Embryonic facial prominence (tissue), 1 donor: ENCODE results near the gene HRK.

Source experiments
- DNase-seq: peaks from one replicate; pipeline ENCODE4 v3.0.0-alpha.2; 2016; ENCODE audit errors: extremely low spot score

Gene HRK

DNA sequence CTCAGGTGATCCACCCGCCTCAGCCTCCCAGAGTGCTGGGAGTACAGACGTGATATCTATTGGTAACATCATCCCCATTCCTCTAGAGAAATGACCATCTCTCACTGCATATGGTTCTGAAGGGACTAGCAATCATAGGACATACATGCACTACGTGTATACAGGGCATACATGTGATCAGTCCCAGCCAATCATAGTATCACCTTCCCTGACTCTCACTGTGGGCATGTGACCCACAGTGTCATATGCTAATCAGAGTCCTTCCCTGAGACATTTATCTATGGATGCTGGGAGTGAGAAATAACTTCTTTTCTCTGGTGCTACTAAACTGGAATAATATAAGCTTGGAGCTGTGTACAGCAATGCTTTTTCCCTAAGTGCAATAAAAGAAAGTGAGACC lies 17.4 kb upstream of the HRK start:
- no peak for DNase-seq

DNA sequence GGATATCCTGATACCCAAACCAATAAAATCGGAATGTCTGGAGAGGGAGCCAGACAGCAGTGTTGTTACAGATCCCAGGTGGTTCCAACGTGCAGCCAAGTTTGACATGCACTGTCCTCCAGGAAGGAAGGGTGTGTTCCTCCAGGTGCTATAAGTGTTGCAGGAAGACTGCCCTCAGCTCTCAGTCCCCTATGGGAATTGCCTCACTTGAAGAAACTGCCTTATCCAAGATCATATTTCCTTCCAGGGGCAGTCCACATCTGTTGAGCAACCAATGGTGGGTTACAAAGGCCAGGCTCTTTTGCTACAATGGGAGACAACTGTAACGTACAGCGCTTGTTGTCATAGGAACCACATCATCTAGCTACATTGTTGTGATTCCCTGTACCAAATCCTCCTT lies 16.2 kb upstream of the HRK start:
- DNase-seq = no peak

- no peak for DNase-seq
Measured at GRCh38 chr12:116896411-116896924, 15.2 kb upstream of the HRK start.

DNA sequence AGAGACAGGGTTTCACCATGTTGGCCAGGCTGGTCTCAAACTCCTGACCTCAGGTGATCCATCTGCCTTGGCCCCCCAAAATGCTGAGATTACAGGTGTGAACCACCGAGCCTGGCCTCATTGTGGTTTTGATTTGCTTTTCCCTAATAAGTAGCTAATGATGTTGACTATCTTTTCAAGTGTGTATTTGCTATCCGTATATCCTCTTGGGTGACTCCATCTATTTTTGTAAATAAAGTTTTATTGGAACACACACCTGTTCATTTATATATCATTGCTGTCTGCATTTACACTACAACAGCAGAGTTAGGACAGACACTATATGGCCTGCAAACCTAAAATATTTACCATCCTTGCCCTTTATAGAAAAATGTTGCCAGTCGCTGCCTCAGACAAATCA lies 13.7 kb upstream of the HRK start:
- DNase-seq = no peak

GRCh38 chr12:116892349-116893140 lies 11.3 kb upstream of the HRK start:
- no peak for DNase-seq

DNA sequence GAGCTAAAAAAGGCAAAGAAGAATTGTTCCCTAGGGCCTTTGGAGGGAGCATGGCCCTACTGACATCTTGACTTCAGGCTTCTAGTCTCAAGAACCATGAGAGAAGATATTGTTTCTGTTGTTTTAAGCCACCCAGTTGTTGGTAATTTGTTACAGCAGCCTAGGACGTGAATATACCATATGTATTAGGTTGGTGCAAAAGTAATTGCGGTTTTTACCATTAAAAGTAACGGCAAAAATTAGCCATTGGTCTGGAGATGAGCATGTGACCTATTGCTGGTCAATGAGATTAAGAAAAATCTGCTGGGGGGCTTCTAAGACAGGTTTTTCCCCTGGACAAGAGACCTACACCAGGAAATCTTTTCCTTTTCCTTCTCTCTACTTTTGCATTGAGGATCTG lies 9.8 kb upstream of the HRK start:
- no peak for DNase-seq

DNA sequence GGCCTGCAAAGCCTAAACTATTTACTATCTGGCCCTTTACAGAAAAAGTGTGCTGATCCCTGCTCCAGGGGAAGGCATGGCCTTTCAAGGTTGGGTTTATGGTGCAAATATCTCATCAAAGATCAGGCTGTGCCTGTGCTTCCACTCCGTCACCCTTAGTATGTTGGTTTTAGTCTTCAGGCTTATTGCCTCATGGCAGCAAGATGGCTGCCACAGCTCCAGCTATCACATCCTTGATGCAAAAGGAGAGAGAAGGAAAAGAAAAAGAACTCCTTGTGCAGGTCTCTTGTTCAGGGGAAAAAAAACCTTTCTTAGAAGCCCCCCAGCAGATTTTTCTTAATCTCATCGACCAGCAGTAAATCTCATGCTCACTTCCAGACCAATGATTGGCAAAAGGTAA lies 9.1 kb upstream of the HRK start:
- no peak for DNase-seq

DNA sequence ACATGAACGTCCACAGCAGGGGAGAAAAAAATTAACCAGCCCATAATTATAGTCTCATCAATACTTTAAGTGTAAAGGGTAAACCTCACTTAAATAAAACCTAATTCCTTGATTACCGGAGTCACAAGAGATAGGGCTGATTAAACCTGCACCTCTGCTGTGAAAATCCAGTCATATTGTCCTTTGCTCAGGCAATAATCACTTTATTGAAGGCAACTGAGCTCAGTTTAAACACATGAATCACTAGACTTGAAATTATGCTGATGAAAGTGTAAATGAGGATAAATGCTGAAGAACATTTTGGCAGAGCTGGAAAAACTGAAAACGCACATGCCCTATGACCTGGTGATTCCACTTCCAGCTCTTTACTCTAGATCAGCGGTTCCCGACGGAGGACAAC lies 6.7 kb upstream of the HRK start:
- DNase-seq = no peak

GRCh38 chr12:116887244-116887643 lies 6.0 kb upstream of the HRK start:
- DNase-seq = no peak

DNA sequence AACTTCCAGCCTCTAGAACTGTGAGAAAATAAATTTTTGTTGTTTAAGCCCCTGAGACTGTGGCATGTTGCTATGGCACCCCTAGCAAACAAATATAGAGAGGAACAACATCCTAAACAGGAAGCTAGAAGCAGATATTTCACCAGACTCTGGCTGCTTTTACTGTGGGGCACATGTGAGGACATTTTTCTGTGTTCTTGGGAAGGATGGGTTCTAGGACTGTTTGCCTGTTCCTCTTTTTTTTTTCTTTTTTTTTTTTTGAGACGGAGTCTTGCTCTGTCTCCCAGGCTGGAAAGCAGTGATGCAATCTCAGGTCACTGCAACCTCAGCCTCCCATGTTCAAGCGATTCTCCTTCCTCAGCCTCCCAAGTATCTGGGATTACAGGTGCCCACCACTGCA lies 4.2 kb upstream of the HRK start:
- DNase-seq = no peak

DNA sequence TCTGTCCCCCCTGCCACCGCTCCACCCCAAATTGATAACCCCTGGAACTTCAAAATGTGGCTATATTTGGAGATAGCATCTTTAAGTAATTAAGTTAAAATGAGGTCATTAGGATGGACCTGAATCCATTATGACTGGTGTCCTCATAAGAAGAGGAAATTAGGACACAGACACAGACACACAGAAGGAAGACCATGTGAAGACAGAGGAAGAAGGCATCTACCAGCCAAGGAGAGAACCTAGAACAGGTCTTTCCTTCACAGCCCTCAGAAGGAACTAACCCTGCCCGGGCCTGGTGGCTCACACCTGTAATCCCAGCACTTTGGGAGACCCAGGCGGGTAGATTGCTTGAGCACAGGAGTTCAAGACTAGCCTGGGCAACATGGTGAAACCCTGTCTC lies 3.6 kb upstream of the HRK start:
- DNase-seq = no peak

DNA sequence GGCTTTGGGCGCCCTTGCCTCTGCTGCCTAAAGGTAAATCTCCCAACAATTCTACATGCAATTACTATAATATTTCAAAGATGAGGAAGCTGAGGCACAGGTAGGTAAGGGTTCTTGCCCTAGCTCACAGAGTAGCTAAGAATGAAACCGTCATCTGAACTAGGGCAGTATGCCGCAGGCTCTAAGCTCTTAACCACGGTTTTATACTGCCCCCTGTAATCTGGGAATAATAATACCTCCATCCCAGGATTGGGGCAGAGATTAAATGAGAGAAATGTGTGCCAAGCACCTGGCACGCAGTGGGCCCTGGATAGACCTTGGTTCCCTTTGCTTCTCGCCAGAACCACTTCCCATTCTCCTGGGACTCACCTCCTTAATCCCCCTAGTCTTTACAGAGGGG lies 1.5 kb upstream of the HRK start:
- no peak for DNase-seq

GRCh38 chr12:116881877-116882507 lies 751 bp upstream of the HRK start:
- no peak for DNase-seq

DNA sequence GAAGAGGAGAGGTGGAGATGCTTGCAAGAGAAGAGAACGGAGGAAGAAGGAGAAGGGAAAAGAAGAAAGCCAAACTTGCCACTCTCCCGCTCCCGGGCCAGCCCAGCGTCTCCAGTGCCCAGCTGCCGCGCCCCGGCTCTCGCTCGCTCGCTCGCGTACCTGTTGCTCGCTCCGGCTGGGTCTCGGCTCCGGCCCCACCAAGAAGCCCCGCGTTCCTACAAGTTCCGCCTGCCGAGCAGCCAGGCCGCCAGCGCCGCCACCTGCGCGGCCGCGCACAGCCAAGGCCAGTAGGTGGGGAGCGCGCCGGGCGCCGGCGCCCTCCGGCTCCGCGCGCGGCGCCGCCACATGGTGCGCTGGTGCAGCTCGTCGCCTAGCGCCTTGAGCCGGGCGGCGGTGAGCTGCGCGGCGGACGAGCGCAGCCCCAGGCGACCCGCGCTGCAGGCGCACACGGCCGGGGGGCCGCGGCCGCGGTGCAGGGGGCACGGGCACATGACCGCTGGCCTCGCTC lies 370 bp downstream of the HRK start:
- DNase-seq = no peak

DNA sequence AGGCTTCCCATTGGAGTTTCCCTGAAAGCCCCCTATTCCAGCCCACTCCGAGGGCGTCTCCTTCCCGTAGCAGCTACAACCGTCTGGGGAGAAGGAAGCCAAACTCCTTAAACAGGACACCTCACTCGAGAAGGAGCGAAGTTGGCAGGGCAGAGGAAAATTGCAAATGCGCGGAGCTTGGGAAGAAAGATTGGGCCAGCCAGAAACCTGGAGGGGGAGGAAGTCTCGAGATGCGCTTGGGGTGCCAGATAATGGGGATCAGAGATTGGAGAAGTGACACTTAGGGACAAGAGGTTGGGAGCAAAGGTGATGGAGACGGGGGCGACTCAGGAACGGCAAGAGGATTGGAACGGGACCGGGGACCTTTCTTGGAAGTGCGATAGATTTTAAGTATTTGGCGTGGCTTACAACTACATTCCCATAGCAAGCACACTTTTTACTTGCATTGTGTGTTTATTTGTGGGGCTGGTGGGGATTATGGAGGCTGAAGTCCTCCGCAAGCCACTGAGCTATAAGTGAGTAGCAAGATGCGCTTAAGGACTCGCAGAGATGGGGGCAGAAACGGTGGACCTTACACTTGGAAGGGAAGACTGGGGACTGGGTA lies 926 bp downstream of the HRK start:
- no peak for DNase-seq

- DNase-seq = no peak
Measured at GRCh38 chr12:116879509-116880212, 1.6 kb downstream of the HRK start.

DNA sequence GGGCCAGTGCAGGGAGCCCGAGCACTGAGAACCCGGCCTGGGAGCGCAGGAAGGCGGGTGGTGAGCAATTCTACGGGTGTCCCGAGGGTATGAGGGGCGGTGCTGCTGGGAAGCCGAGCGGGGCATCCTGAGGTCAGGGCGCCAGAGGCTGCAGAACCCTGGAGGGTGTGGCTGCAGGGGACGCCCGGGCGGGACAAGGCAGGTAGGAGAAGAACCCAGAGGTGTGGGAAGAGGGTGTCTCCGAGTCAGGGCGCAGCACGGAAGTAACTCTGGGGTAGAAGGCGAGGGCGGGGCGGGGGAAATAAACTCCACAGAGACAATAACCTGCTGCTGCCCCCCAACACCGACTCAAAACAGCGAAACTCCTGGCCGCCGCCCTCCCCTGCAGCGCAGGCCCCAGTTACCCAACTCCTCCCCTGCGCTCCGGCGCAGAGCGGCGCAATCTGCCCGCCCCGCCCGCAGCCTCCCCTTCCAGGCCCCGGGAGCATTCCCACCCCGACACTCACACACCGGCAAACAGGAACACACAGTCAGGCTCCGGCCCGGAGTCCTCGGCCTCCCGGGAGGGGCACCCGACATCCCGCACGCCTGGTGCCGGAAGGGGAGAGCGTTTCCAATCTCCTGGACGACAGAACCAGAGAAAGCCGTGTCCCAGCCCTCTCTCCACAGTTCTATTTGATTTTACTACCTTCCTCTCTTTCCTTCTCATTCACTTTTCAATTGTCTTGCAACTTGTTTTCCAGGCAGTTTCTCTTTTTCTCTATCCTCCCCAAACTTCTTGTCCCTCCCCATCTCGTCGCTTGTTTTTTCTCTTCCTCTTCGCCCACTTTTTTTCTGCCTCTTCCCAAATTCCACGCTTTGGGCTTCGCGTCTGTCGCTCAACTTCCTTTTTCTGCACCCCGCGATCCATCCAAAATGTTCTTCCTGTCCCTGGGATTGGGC lies 2.4 kb downstream of the HRK start:
- DNase-seq = no peak

GRCh38 chr12:116876151-116876869 lies 4.9 kb downstream of the HRK start:
- no peak for DNase-seq

DNA sequence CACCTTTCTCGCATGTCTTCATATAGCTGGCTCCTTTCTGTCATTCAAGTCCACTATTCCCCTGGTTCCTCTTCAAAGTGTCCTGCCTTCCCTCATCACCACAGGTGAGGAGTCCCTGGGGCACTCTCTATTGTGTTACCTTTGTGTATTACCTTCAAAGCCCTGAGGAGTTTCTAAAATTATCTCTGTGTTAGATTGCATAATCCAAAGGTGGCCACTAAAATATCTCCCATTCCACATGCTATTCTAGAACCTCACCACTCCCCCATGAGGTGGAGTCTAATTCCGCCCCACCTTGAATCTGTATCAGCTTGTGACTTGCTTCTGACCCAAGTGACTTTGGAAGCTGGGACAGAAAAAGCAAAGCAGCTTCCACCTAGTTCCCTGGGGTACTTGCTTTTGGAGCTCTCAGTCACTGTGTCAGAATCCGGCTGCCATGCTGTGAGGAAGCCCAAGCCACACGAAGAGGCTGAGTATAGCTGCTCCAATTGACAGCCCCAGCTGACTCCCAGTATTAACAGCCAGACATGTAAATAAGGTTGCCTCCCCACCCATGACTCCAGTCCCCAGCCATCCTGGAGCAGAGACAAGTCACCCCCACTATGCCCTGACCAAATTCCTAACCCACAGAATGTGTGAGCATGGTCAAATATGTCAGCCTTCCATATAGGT lies 6.8 kb downstream of the HRK start:
- DNase-seq = no peak

- DNase-seq = no peak
Measured at GRCh38 chr12:116870306-116870705, 10.9 kb downstream of the HRK start.
